AG09309 (cell line): ENCODE measurements around the gene PPP2R5C.

Source experiments
- DNase-seq: peaks from one replicate; pipeline ENCODE4 v3.0.0-alpha.2; 2010; ENCODE audit warnings: low read depth
- H3K4me3 ChIP-seq: 2 replicates; pipeline ENCODE4 v1.5.1; 2011; ENCODE audit warnings: mild to moderate bottlenecking, low read depth, low read length, moderate library complexity; ENCODE audit not compliant: control insufficient read depth
- TF ChIP-seq, protein P1 (sequence below): IDR thresholded peaks from 2 replicates; pipeline ENCODE4 v1.5.1; 2011; ENCODE audit warnings: mild to moderate bottlenecking, low read depth, low read length, inconsistent platforms; ENCODE audit not compliant: insufficient read depth, control insufficient read depth; ENCODE audit errors: missing control alignments

Gene PPP2R5C

DNA sequence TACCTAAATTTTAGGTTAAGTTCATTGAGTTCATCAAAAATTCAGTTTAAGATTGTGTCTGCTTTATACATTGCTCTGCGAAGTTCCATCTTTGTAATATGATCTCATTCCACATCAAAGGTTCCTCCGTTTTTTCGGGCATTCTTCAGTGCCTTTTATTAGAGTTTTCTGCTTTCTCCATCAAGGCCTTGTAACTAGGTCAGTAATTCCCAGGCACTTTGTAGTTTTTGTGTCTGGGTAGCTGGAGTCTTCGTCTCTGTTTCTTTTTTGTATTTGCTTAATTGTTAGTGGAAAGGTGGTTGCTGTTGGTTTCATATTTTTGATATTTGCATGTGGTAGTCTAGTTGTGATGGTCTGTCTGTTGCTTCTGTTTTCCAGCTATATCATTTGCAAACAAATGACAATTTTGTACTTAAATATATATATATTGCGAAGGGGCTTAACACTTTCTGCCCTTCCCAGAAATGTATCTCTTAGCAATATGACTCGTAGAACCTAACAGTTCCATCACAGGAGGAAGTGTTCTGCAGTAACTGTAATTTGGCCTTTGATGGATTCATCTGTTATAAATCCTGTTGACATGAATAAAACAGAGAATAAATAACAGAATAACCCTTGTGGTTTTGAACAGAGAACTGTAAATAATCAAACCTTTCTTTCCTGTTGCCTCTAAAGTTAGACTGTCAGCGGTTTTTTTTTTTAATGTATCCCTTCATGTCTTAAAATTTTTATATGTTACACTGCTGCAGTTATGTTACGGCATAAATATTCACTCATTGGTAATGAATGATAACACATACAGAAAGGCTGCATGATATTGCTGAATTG, 114.4 kb downstream of the PPP2R5C start:
- no peak overlapping the region for H3K4me3 ChIP-seq
- TF ChIP-seq, protein P1, sequence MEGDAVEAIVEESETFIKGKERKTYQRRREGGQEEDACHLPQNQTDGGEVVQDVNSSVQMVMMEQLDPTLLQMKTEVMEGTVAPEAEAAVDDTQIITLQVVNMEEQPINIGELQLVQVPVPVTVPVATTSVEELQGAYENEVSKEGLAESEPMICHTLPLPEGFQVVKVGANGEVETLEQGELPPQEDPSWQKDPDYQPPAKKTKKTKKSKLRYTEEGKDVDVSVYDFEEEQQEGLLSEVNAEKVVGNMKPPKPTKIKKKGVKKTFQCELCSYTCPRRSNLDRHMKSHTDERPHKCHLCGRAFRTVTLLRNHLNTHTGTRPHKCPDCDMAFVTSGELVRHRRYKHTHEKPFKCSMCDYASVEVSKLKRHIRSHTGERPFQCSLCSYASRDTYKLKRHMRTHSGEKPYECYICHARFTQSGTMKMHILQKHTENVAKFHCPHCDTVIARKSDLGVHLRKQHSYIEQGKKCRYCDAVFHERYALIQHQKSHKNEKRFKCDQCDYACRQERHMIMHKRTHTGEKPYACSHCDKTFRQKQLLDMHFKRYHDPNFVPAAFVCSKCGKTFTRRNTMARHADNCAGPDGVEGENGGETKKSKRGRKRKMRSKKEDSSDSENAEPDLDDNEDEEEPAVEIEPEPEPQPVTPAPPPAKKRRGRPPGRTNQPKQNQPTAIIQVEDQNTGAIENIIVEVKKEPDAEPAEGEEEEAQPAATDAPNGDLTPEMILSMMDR, result no peak
- DNase-seq, result no peak

DNA sequence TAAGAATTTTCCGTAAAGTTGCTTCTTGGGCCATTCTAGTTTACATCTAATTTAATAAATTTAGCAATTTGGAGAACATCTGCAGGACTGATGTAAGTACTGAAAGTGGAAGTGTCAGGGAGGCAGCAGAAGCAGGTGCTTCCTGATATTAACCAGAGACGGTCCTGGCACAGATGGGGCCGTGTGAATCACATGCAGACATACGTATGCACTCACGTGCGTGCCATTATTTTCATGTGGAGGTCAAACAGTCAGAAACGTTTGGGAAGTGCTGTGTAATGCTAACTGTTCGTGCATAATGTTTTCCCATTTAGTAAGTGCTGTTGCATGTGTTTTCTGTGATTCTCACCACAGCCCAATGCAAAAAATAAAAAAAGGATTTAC, 115.0 kb downstream of the PPP2R5C start:
- TF ChIP-seq, protein P1, result no peak
- H3K4me3 ChIP-seq, result no peak overlapping the region
- DNase-seq, result peak; percentile 28

DNA sequence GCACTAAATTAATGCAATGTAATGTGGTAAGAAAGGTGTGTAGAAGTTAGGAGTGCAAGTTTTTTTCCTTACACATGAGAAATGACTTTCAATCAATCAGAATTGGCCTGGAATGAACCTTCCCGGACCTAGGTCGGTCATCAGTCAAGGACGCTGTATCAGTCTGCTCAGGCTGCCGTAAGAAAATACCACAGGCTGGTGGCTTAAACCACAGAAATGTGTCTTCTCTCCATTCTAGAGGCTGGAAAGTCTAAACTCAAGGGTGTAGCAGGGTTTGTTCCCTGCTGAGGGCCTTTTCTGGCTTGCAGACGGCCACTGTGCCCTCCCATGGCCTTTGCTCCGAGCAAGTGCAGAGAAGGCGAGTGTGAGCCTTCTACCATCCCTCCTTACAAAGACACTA, 116.3 kb downstream of the PPP2R5C start:
- no peak overlapping the region for H3K4me3 ChIP-seq
- no peak for DNase-seq
- TF ChIP-seq, protein P1, result no peak

DNA sequence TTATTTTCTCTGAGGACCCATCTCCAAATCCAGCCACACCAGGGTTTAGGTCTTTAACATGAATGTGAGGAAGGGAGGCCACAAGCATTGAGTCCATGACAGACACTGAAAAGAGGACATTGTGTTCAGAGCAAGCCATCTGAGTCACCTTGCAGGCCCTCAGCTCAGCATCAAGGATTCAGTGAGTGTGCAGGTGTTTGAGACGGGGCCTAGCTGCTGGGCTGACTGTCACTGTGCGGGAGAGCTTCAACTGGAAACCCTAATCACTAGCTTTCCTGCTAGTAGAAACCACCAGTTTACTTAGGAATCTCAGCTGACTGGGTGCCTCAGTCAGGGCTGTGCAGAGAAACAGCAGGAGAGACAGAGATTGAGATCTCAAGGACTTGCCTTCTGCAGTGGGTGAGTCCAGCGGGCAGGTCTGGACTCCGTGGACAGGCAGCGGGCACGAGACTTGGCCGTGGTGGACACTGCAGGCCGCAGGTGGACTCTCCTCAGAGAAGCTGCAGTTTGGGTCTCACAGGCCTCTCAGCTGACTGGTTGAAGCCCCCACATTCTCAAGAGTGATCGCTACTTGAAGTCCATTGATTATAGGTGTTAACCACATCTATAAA, 116.8 kb downstream of the PPP2R5C start:
- H3K4me3 ChIP-seq, result no peak overlapping the region
- TF ChIP-seq, protein P1, result no peak

DNA sequence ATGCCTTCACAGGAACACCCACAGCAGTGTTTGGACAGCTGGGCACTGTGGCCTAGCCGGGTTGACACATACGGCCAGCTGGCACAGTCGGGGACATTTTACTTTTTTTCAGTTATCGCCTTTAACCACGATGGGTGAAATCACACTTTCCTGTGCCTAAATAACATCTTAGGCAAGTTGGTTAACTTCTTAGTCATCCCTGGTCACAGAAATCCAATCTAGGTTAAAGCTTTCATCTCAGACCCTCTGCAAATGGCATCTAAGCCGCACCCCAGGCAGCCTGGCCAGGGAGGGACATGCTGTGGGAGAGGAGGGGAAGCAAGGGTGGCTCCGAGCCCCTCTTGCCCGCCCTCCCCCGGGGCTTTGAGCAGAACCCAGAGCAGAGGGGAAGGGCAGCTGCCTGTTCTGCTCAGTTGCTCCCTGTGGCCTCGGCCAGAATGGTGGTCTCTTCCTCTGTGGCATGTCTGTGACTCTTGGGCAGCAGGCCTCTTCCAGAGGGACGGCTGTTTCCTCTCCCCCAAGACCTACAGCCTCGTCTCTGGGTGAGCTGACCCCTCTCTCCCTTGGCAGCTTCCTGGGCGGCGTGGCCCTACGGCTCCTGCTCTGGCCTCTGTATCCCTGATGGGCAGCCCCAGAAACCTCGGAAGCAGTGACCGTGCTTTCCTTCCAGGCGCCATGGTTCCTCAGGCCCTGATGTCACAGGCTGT, 117.5 kb downstream of the PPP2R5C start:
- DNase-seq, result no peak
- TF ChIP-seq, protein P1, result no peak

More for the DNA sequence above, 116.8 kb downstream of the PPP2R5C start:
- DNase-seq, result no peak

DNA sequence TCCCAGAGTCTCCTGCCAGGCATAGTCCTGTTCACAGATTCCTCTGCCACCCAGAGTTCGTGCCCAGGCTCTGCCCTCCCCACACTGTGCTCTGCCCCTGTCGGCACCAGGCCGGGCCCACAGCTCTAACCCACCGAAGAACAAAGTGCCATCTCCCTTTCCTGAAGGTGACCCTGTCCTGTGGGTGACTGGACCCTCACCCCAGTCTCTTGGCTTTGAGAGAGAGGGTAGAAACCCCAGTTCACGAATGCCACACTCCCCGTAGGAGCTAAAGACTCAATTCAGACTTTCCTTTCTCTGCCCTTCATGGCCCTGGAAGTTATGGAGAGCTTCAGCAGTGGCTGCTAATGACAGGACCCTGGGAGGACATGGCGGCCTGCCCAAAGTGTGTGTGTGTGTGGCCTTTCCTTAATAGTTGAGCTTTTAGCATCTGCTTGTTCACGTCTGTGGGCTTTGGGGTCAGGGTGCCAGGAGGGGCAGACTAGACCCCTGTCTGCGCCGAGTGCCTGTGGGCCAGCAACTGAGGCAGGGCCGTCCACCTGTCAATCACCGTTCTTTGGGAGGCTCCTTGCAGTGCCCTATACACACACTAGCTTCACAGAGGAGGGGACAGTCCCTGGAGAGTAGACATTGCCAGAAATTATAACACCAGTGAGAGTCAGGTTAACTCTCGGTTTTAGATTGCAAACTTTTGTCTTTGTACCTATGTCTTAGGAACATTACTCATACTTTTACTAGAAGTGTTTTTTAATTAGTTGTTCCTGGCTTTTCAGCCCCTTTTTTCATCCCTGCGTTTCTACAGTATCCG, 118.2 kb downstream of the PPP2R5C start:
- TF ChIP-seq, protein P1, result no peak
- H3K4me3 ChIP-seq, result no peak overlapping the region
- no peak for DNase-seq

More for the DNA sequence above, 117.5 kb downstream of the PPP2R5C start:
- H3K4me3 ChIP-seq, result no peak overlapping the region
